Epidermal melanocyte (primary cell): Measurements from ENCODE around the gene DYRK2.

Experiments
- DNase-seq: peaks from one replicate; pipeline ENCODE4 v3.0.0; 2011; ENCODE audit warnings: low spot score; ENCODE audit not compliant: insufficient read length

DYRK2 gene

DNA sequence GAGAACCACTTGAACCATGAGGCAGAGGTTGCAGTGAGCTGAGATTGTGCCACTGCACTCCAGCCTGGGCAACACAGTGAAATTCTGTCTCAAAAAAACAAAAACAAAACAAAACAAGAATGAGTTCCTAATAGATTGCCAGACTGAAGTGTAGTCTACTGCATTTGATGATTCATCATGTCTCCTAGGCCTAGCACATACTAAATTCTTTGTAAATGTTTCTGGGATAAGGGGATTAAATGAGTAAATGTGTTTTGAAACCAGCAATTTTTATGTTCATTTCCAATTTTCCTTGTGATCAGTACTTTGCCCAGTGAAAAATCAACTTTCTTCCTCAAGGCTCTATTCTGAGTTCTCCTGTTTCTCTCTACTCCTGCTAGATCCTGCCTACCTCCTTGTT is 2.9 kb upstream of the DYRK2 start:
- DNase-seq: no peak

DNA sequence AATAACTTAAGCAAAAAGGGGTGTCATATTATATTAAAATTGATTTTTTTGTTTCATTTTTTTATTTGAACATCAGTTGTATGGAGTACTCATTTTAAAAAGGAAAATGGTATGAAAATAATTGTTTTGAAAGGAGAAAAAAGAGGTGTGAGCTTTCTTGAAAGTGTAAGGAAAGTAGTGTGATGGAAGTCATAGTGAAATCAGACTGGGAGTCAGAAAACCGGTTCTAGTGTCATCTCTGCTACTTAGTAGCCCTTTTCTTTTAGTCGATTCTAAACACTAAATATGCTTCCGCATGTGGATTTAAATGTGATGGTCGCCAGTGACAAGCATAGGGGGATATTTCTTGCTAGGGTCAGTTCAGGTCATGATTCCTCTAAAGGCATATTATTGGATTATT is 1.8 kb upstream of the DYRK2 start:
- DNase-seq: no peak

DNA sequence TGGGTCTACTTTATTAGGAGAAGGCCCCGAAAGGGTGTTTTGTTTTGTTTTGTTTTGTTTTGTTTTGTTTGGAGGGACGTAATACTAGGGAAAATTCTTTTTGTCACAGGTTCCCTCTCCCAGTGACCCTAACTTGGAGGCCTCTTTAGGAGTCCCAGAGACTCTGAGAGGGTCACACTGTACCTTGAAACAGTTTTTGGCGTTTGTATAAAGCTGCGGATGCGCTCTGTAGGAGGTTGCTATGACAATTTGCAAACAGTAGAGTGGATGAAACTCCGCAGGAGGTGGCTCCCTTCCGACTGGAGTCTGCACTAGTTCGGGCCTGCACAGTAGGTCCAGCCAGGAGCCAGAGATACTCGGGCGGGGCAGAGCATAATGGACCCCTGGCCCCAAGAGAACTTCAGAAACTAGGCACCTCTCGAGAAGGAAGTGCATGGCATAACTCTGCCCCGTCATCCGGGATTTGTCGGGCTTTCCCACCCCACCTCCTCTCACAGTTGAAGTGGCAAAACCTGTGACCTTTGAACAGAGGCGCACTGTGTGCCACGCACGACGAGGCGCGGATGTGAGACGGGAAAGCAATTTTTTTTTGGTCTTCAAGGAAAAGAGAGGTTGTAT is 1.3 kb upstream of the DYRK2 start:
- DNase-seq: no peak

DNA sequence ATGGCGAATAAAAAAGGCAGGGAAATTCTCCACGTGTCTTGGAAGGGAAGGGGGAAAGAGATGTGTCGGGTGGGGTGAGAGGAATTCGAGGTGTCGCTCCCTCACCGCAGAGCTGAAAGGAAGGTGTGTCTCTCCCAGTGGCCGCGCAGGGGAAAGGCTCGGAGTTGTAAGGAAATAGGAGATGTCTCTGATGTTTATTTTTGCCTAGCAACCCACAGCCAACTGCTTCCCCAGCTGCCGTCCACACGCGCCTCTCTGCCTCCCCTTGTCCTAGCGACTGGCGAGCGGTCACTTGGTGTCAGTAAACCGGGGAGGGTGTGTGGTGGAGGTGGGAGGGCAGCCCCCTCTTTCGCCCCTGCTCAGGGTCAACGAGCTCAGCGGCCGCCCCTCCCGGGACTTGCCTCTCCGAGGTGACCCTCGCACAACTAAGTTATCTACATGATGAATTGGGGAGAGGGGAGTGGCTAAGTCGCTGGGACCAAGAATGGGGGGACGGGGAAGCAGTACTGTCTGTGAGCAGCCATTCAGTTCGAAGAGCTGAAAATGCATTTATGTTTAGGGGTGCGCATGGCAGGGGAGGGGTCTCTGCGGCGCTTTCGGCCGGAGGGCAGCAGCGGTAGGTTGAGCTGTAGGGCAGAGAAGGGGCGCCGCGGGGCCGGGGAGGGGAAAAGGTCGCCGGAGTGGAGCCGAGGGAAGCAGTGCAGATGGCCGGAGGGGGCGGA is 585 bp upstream of the DYRK2 start:
- DNase-seq: peak; percentile 86

DNA sequence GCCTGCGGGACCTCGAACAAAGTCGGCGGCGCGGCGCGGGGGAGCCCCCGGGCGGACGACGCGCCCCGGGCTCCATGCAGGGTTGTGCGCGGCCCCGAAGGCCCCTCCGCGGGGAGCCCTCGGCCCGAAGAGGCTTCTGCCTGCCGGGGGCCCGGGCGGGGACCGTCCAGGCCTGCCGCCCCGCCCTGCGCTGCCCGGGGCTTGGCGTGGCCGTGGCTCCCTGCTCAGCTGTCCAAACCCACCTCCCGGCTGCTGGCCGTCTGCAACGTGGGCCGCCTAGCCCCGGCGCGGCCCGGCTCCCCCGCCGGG is 670 bp downstream of the DYRK2 start:
- DNase-seq: no peak

DNA sequence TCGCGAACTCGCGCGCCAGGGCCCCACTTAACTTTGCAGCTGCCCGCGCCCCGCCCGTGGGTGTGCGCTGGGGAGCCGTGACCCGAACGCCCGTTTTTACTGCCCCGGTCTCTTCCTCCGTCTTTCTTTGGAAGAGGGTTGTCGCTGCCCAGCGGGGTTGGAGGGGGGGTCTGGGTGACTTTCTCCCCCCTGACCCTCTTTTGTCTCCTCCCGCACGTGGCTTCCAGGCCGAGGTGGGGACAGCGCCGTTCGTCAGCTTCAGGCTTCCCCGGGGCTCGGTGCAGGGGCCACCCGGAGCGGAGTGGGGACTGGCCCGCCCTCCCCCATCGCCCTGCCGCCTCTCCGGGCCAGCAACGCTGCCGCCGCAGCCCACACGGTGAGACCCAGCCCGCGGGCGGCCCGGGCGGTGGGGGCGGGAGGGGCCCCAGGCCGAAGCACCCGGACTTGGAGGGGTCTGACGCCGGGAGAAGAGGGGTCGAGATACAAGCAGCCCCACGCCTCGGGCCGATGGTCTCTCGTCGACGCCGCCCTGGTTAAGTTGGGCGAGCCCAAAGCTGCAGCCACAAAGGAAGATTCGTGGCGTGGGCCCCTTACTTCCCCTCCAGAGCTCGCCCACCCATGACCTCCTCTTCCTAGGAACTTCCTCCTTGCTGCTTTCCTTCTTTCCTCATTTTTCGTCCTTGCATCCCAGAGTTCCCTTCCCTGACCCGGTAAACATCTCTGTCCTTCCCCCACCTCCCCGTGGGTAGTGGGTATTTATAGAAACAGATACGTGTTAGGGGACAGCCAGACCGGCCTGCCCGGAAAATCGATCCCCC is 1.2 kb downstream of the DYRK2 start:
- no peak for DNase-seq

DNA sequence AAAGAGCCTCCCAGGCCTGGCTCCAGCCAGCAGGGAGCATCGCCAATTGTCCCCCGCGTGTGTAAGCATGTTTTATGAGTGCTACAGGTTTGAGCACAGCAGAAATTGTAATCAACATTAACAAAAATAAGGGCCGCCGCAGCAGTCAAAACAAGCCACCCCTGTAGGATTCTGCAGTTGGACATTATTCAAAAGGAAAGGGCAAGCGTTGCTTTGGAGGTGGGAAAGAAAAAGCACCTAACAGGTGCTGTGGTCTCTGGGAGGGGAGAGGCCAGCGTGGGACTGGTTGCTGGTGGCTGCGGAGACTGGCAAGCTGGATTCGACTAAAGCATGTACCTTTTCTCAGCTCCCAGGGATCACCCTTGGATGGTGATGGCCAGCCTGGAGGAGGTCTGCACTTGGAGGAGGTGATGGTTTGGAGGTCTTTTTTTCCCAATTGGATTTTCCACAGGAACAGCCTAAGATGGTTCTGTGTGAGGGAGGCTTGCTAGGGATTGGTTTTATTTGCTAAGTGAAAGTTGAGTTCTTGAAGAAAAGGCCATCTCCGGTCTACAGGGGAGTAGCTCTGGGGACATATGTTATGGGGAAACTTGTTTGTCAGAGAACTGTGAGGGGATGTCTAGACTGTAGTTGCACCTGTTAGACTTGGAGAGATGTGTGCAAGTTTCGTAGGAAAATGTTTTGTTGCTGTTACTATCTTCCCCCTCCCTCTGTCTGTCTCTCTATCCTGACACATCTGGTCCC is 2.0 kb downstream of the DYRK2 start:
- no peak for DNase-seq

DNA sequence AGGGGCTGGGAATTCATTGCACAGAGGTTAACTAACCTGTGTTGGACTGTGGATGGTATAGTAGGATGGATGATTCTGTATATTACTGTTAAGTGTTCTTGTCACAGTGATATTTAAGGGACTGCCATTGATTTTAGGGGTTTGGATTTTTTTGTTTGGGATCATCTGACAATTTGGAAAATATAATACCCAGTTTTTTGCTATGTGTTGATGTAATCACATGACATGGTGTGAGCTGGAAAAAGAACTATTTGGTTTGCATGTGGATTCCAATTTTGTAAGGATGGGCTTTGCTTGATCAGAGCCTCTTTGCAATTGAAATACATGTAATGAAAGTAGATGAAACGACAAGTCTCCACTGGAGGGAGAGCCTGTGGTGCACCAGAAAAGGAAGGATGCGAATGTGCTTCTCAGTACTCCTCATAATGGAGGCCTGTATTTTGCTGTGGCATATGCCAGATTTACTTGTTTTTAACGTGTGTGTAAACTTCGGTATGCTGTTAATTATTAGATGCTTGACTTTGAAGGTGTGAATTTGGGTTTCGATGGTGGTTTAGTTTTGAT is 2.7 kb downstream of the DYRK2 start:
- DNase-seq: peak; percentile 72

DNA sequence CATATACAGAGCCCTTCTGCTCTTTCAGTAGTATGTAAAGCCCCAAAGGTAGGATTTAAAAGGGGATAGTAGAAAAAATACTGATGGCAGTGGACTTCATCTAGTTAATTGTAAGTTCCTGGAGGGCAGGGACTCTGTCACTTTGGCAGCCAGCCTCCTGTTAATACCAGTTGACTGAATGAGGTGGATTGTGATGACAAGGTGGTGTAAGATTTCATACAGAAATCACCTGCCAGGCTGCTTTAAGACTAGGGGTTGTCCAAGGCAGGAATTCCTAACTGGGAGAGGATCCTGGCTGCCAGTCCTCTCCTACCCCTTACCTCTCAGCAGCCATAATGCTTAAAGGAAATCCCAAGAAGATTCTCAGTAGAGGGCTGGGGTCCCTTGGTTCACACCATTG is 7.3 kb downstream of the DYRK2 start:
- no peak for DNase-seq

DNA sequence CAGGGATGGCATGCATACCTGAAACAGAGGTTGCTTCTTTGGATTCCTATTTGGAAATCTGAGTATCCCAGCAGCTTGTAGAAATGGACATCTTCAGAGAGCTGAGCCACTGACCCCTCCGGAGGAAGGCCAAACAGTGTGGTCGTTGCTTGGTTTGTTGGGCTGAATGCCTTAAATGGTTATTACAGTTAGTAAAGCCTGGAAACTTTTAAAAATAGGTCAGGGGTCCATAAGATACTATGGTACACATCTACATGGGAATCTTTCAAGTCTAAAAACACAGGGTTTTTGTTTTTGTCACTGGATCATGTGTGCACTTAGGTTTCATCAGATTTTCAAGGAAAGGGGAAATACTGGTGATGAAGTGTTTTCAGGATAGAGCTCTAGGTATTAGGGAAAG is 7.7 kb downstream of the DYRK2 start:
- DNase-seq: no peak

DNA sequence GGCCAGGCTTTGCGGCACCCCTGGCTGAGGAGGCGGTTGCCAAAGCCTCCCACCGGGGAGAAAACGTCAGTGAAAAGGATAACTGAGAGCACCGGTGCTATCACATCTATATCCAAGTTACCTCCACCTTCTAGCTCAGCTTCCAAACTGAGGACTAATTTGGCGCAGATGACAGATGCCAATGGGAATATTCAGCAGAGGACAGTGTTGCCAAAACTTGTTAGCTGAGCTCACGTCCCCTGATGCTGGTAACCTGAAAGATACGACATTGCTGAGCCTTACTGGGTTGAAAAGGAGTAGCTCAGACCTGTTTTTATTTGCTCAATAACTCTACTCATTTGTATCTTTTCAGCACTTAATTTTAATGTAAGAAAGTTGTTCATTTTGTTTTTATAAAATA is 9.9 kb downstream of the DYRK2 start:
- DNase-seq: no peak

DNA sequence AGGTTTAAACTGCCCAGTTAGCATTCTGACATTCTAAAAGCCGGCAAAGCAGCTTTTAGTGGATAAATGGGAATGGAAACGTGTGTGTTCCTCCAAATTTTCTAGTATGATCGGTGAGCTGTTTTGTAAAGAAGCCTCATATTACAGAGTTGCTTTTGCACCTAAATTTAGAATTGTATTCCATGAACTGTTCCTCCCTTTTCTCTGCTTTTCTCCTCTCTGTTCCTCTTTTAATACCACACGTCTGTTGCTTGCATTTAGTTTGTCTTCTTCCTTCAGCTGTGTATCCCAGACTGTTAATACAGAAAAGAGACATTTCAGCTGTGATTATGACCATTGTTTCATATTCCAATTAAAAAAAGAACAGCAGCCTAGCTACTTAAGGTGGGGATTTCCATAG is 10.7 kb downstream of the DYRK2 start:
- no peak for DNase-seq

DNA sequence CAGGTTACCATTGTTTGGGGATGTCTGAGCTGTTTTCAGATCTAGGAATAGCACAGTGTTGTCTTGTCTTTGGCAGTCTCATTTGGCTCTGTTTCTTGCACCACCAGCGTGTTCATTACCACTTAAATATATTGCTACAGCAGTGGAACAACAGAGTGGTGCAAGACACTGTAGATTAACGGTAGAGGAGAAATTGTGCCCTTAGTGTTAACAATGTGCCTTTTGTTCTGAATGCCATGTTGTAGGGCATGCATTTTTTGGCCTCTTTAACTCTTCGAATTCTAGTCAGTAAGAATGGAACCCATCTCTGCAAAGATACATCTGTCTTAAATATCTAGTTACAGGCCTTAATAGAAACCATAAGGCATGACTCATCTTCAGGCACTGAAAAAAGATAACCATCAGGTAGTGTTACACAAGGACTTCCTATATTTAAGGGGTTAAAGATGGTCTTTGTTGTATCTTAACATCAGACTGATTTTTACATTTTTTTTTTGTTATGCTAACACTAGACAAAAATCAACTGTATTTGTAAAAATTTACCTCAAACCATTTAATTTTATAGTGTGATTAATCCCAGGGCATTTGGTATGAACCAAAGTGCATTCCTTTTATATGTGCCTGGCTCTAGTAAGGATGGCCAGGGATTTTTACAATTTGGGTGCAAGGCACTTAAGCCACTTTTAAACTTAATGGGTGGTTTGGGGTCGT is 12.9 kb downstream of the DYRK2 start:
- DNase-seq: no peak

DNA sequence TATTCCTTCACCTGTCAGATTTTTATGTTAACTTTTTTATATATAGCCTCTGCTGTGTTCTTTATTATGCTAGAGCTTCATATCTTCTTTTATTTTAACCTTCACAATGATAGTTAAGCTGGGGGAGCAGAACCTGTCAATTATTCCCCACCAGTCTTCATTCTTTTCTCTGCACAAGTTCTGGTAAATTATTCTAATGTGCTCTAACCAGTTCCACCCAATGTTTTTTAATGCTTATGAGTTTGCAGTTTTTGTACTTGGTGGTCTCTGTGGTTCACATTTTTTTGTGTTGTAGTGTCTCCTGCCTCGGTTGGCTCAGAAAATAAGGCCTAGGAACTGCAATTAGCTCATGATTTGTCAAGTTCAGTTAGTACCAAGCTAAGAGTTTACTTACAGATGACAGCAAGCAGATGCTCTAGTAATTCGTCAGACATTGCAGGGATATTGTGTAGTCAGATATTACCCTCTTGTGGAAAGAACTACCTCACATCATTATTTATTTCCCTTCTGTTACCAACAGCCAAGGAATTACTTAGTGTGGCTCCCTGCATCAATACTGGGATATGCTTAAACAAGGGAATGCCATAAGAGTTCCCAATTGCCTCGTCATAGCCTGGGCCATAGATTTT is 14.5 kb downstream of the DYRK2 start:
- DNase-seq: no peak

DNA sequence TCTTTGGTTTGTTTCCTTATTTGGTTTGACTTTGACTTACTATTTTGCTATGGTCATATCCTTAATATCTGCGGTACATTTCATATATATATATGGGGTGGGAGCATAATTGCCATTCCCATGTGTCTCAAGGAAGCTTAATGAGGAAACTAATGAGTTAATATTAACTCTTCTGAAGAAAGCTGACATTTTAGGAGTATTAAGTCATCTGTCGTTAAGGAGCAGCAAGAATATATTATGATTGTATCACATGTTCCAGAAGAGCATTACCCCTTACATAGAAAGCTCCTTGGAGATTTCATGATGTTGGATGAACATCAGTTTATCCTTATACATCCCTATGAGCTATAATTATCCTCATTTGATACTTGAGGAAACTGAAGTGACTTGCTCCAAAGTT is 15.6 kb downstream of the DYRK2 start:
- no peak for DNase-seq

DNA sequence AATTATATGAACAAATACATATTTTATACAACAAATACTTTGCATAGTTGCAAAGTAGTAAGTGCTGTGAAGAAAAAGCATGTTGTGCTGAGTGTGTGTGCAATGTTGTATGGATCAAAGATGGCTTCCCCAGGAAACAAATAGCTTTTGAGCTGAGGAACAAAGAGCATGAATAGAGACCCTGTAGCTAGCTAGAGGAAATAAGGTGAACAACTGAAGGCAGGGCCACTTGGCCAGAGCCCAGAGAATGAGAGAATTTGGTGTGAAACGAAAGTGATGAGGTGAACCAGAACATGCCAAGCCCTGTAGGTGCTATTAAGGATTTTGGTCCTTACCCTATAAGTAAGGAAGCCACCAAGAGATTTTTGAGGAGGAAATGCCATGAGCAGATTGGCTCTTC is 17.1 kb downstream of the DYRK2 start:
- DNase-seq: no peak

DNA sequence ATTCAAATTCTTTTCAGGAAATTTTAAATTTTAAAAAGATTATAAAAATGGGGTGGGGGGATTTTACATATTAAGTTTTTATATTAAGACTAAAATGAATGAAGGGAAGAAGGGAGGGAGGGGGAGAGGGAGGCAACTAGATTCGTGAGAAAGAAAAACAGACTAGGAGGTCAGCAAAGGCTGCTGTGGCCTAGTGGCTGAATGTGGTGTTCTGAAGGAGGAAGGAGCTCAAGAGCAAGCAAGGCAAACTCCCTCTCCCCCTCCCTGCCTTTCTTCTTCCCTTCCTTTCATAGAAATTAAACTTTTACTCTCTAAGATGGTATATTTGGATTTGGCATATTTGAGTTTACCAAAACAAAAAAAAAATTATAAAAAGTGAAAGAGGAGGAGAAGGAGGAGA is 18.1 kb downstream of the DYRK2 start:
- no peak for DNase-seq

DNA sequence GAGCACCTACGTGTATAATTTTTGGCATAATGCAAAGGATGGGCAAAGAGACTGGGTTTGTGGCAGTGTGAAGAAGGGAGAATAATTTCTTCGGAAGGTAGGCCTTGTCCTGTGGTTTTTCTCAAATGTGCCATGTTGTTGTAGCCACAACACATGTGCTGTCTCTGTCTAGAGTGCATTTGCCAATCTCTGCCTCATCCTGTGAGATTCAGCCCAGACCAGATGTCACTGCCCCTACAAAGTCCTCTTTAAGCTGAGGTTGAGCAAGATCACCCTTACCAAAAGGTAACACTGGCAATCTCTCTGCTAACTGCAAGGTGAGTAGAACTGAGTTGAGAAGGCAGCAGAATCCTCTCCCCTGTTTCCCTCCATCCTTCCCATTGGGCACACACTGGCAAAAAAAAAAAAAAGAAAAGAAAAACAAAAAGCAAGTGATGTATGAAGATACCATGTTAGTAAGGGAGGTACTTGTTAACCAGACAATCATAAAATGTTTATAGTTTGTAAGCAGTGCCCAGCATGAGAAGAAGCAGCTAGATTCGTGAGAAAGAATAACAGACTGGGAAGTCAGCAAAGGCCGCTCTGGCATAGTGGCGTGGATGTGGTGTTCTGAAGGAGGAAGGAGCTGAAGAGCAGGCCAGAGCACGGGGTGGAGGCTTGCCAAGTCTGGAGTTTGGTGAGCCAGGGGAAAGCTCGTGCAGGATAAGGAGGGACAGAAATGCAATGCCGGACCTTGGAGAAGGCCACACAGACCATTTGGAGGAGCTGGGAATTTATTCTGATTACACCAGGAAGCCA is 18.9 kb downstream of the DYRK2 start:
- no peak for DNase-seq

DNA sequence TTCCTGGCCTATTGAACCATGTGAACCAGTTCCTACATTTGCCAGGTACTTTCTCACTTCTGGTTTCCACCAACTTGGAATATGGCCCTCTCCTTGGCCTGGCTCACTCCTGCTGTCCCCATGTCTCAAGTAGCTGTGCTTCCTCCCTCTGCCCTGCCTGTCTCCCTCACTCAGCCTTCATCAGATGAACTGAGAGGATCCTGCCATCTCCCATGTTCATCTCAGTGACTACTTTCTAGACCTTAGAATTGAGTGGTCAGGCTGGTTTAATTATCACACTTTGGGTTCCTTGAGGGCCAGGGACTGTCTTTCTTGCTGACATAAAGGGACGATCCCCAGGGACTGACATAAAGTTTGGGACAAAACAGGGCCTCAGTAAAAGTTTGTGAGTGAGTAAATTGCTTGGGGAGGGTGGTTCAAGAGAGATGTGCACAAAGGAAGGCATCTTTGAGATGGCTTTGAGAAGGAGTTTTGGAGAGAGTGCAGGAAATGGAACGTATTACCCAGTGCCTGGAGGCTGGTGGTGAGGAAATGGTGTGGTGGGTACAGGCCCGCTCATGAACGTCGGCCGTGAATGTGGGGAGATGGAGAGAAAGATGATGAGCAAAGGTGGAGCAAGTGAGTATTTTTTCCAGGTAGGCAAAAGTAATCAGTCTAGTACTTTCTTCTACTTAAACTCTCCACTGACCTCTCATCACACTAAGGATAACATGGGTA is 20.8 kb downstream of the DYRK2 start:
- no peak for DNase-seq
